H9 (cell line): ENCODE data around the gene GIT1. TPM values are rescaled to one million over a fixed set of nuclear protein-coding genes. Genes with fewer than 3 reads are reported as not detected.
A peak's percentile ranks its signal among the peaks of the same experiment; 100 is the strongest.

Source experiments
- DNase-seq: peaks from one replicate; pipeline ENCODE4 v3.0.0-alpha.2; 2017
- H2AFZ ChIP-seq: one replicate; pipeline ENCODE4 v1.6.1; 2013; ENCODE audit warnings: mild to moderate bottlenecking, low read length, control low read depth, moderate library complexity
- H2AK5ac ChIP-seq: 2 replicates; pipeline ENCODE4 v1.6.1; 2013; ENCODE audit warnings: low read length, control low read depth, mixed read lengths; ENCODE audit not compliant: insufficient read length
- H2BK120ac ChIP-seq: one replicate; pipeline ENCODE4 v1.6.1; 2013; ENCODE audit warnings: low read depth, mild to moderate bottlenecking, low read length, control low read depth, inconsistent platforms; ENCODE audit not compliant: poor library complexity, severe bottlenecking
- H2BK12ac ChIP-seq: 2 replicates; pipeline ENCODE4 v1.6.1; 2013; ENCODE audit warnings: low read length, control low read depth, mixed read lengths, low read depth; ENCODE audit not compliant: insufficient read length
- H2BK15ac ChIP-seq: 2 replicates; pipeline ENCODE4 v1.6.1; 2013; ENCODE audit warnings: low read depth, low read length, control low read depth
- H2BK20ac ChIP-seq: one replicate; pipeline ENCODE4 v1.6.1; 2013; ENCODE audit warnings: low read depth, mild to moderate bottlenecking, low read length, control low read depth, inconsistent platforms; ENCODE audit not compliant: poor library complexity, severe bottlenecking
- H2BK5ac ChIP-seq: 2 replicates; pipeline ENCODE4 v1.6.1; 2013; ENCODE audit warnings: low read length, control low read depth, mixed read lengths; ENCODE audit not compliant: insufficient read length
- H3K14ac ChIP-seq: 2 replicates; pipeline ENCODE4 v1.6.1; 2013; ENCODE audit warnings: low read length, control low read depth; ENCODE audit not compliant: insufficient read depth
- H3K18ac ChIP-seq: 2 replicates; pipeline ENCODE4 v1.6.1; 2013; ENCODE audit warnings: low read depth, mild to moderate bottlenecking, mixed read lengths, low read length, control low read depth; ENCODE audit not compliant: insufficient read length
- H3K23ac ChIP-seq: 2 replicates; pipeline ENCODE4 v1.6.1; 2013; ENCODE audit warnings: low read length, control low read depth, mixed read lengths, low read depth; ENCODE audit not compliant: insufficient read length
- H3K23me2 ChIP-seq: 2 replicates; pipeline ENCODE4 v1.6.1; 2013; ENCODE audit warnings: low read depth, mild to moderate bottlenecking, mixed read lengths, low read length, control low read depth; ENCODE audit not compliant: insufficient read length, poor library complexity, severe bottlenecking
- H3K27ac ChIP-seq: 2 replicates; pipeline ENCODE4 v1.5.1; 2013; ENCODE audit warnings: low read length, control low read depth, mixed read lengths, low read depth; ENCODE audit not compliant: insufficient read length
- H3K27me3 ChIP-seq: 2 replicates; pipeline ENCODE4 v1.6.1; 2013; ENCODE audit warnings: low read length, control low read depth, inconsistent platforms; ENCODE audit not compliant: insufficient read depth
- H3K4ac ChIP-seq: 2 replicates; pipeline ENCODE4 v1.6.1; 2013; ENCODE audit warnings: low read depth, mild to moderate bottlenecking, control low read depth, inconsistent platforms, low read length, moderate library complexity
- H3K4me1 ChIP-seq: 2 replicates; pipeline ENCODE4 v1.6.1; 2013; ENCODE audit warnings: low read length, control low read depth, inconsistent platforms; ENCODE audit not compliant: insufficient read depth
- H3K4me2 ChIP-seq: 2 replicates; pipeline ENCODE4 v1.6.1; 2013; ENCODE audit warnings: low read length, control low read depth, mixed read lengths; ENCODE audit not compliant: insufficient read length, insufficient read depth
- H3K56ac ChIP-seq: 2 replicates; pipeline ENCODE4 v1.6.1; 2013; ENCODE audit warnings: low read depth, mild to moderate bottlenecking, mixed read lengths, low read length, control low read depth; ENCODE audit not compliant: insufficient read length
- H3K79me1 ChIP-seq: 2 replicates; pipeline ENCODE4 v1.6.1; 2013; ENCODE audit warnings: low read depth, mild to moderate bottlenecking, moderate library complexity, low read length, control low read depth, inconsistent platforms; ENCODE audit not compliant: insufficient read depth, poor library complexity, severe bottlenecking
- H3K79me2 ChIP-seq: 2 replicates; pipeline ENCODE4 v1.6.1; 2013; ENCODE audit warnings: low read length, control low read depth, inconsistent platforms; ENCODE audit not compliant: insufficient read depth
- H3K9ac ChIP-seq: 2 replicates; pipeline ENCODE4 v1.6.1; 2013; ENCODE audit warnings: low read length, control low read depth, mixed read lengths; ENCODE audit not compliant: insufficient read length; ENCODE audit errors: extremely low read depth
- H3K9me3 ChIP-seq: one replicate; pipeline ENCODE4 v1.6.1; 2013; ENCODE audit warnings: low read depth, low read length, inconsistent platforms; ENCODE audit not compliant: control insufficient read depth
- H3T11ph ChIP-seq: one replicate; pipeline ENCODE4 v1.6.1; 2013; ENCODE audit warnings: mild to moderate bottlenecking, low read length, control low read depth, inconsistent platforms
- H4K20me1 ChIP-seq: one replicate; pipeline ENCODE4 v1.6.1; 2013; ENCODE audit not compliant: control insufficient read depth, insufficient read length, insufficient read depth
- H4K5ac ChIP-seq: 2 replicates; pipeline ENCODE4 v1.6.1; 2013; ENCODE audit warnings: low read depth, mild to moderate bottlenecking, mixed read lengths, low read length, control low read depth; ENCODE audit not compliant: insufficient read length
- H4K8ac ChIP-seq: replicated peaks from 2 replicates; pipeline ENCODE4 v1.6.1; 2013; ENCODE audit warnings: low read length, control low read depth, mixed read lengths, low read depth; ENCODE audit not compliant: insufficient read length
- H4K91ac ChIP-seq: 2 replicates; pipeline ENCODE4 v1.6.1; 2013; ENCODE audit warnings: low read depth, mild to moderate bottlenecking, moderate library complexity, mixed read lengths, low read length, control low read depth; ENCODE audit not compliant: insufficient read length
- H3K27ac Mint-ChIP-seq, 3 experiments: 2 replicates in 2 of 3; 3 replicates in 1 of 3; pipeline ENCODE4 v1.8.0; 2020 to 2021; ENCODE audit warnings: mixed read lengths in 3 of 3, mild to moderate bottlenecking in 1 of 3, moderate library complexity in 1 of 3
- H3K27me3 Mint-ChIP-seq: 2 replicates; pipeline ENCODE4 v1.8.0; 2021; ENCODE audit warnings: low read depth, mild to moderate bottlenecking, moderate library complexity, mixed read lengths
- H3K36me3 Mint-ChIP-seq, 3 experiments: 2 replicates in 2 of 3; 3 replicates in 1 of 3; pipeline ENCODE4 v1.8.0; 2020 to 2021; ENCODE audit warnings: low read depth in 3 of 3, mixed read lengths in 3 of 3; ENCODE audit not compliant: insufficient read depth in 1 of 3
- H3K4me1 Mint-ChIP-seq, 2 experiments: 2 replicates each; pipeline ENCODE4 v1.8.0; 2020; ENCODE audit warnings: mixed read lengths in 2 of 2
- H3K4me3 Mint-ChIP-seq, 2 experiments: 2 replicates in 1 of 2; 3 replicates in 1 of 2; pipeline ENCODE4 v1.8.0; 2020 to 2021; ENCODE audit warnings: mild to moderate bottlenecking in 2 of 2, mixed read lengths in 2 of 2, moderate library complexity in 1 of 2
- H3K9me3 Mint-ChIP-seq, 2 experiments: 2 replicates in 1 of 2; 3 replicates in 1 of 2; pipeline ENCODE4 v1.8.0; 2020; ENCODE audit warnings: mild to moderate bottlenecking in 2 of 2, mixed read lengths in 2 of 2, moderate library complexity in 1 of 2
- WGBS: extraction: QIAGEN DNeasy Blood & Tissue Kit; methylation state at CpG from one replicate; pipeline ENCODE4 v1.1.7; 2013; ENCODE audit warnings: missing lambda C conversion rate, low lambda C conversion rate, mixed read lengths; ENCODE audit not compliant: insufficient read length; ENCODE audit errors: extremely low coverage; 5-methylcytosine and 5-hydroxymethylcytosine counted together
- total RNA-seq: library from RNA; stranded (reverse); gene quantifications from 2 replicates; pipeline ENCODE4 v1.2.1, GENCODE V29; 2021
- TF ChIP-seq, protein P1 (sequence below): fragments of 200-600 bp; sonication (generic); conservative IDR thresholded peaks from 3 replicates; pipeline ENCODE4 v1.8.0; 2021; ENCODE audit warnings: antibody characterized with exemption, mild to moderate bottlenecking

GIT1 gene
- total RNA-seq, 1 experiment from 2014 or later = 47.4 TPM

DNA sequence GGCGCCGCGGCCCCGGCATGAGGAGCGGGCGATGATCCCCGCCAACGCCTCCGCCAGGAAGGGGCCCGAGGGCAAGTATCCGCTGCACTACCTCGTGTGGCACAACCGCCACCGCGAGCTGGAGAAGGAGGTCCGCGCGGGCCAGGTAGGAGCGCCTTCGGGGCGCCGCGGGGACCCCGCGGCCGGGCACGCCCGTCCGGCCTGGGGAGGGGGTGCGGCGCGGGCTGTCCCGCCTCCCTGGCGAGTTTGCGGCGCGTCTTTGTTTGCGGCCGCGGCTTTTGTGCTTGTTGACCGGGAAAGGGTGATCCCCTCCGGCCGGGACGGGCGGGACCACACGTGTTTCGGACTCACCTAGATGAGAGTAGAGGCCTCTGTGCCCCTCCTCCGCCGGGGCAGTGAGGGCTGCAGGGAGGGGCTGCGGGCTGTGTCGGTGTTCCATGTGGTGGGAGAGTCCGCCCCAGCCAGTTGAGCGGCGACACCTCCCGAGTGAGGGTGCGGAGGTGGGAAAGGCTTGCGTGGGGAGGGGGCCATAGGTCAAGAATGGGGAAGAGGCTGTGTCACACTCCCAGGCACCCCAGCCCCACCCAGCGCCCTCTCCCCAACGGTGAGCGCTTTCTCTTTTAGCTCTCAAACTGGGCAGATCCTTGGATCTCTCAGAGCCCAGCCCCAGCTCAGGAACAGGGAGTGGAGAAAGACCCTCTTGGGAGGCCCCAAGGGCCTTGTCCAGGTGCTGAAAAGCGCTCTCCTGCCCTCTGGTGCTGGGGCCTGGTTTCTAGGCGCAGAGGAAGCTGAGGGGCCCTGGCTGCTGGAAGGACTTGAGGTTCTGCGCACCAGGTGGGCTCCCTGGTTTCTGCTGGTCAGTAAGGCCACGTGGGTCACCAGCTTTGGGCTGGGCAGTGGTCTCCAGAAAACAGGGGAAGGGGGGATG, 4.4 kb upstream of the GIT1 start:
- H2BK5ac ChIP-seq = no peak overlapping the region

More for the DNA sequence above, 4.4 kb upstream of the GIT1 start:
- H2AFZ ChIP-seq = no peak overlapping the region
- H3K9me3 ChIP-seq = no peaks in the 10 kb centered on the region
- no peak overlapping the region for H4K91ac ChIP-seq
- no peak overlapping the region for H3K23ac ChIP-seq
- H2BK120ac ChIP-seq = no peak overlapping the region
- DNase-seq = peak; percentile 88
- no peaks in the 10 kb centered on the region for H3K9me3 Mint-ChIP-seq
- no peak overlapping the region for H4K5ac ChIP-seq
- H4K8ac ChIP-seq = no peak overlapping the region
- peaks cover 5% of the 10 kb centered on the region for H3K27me3 Mint-ChIP-seq
- peaks cover 0 to 1% (median 0%) of the 10 kb centered on the region in 3 experiments; a peak in 1 of 7 replicates for H3K36me3 Mint-ChIP-seq
- H3K4me1 Mint-ChIP-seq = peaks cover 42 to 67% of the 10 kb centered on the region in 2 experiments
- no peak overlapping the region for H3K56ac ChIP-seq
- no peak overlapping the region for H2AK5ac ChIP-seq
- no peaks in the 10 kb centered on the region for H4K20me1 ChIP-seq
- no peaks in the 10 kb centered on the region for H3K79me1 ChIP-seq
- peak overlapping the region; percentile 63 for H3K4me2 ChIP-seq
- no peaks in the 10 kb centered on the region; the same call in 1 of the 2 replicates for H3K79me2 ChIP-seq
- H3K23me2 ChIP-seq = peaks cover 34% of the 10 kb centered on the region
- H3K27me3 ChIP-seq = no peaks in the 10 kb centered on the region
- H3K4me3 Mint-ChIP-seq = peak overlapping the region; percentile 78 to 88
- H2BK20ac ChIP-seq = no peak overlapping the region
- H3T11ph ChIP-seq = no peak overlapping the region
- H3K9ac ChIP-seq = no peak overlapping the region
- no peak overlapping the region for H2BK15ac ChIP-seq
- no CpG with 5 or more reads among the region's 64 CpGs for WGBS
- H3K14ac ChIP-seq = no peak overlapping the region
- H3K27ac ChIP-seq = no peak overlapping the region
- TF ChIP-seq, protein P1, sequence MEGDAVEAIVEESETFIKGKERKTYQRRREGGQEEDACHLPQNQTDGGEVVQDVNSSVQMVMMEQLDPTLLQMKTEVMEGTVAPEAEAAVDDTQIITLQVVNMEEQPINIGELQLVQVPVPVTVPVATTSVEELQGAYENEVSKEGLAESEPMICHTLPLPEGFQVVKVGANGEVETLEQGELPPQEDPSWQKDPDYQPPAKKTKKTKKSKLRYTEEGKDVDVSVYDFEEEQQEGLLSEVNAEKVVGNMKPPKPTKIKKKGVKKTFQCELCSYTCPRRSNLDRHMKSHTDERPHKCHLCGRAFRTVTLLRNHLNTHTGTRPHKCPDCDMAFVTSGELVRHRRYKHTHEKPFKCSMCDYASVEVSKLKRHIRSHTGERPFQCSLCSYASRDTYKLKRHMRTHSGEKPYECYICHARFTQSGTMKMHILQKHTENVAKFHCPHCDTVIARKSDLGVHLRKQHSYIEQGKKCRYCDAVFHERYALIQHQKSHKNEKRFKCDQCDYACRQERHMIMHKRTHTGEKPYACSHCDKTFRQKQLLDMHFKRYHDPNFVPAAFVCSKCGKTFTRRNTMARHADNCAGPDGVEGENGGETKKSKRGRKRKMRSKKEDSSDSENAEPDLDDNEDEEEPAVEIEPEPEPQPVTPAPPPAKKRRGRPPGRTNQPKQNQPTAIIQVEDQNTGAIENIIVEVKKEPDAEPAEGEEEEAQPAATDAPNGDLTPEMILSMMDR = peak; percentile 45
- H2BK12ac ChIP-seq = no peak overlapping the region
- H3K4ac ChIP-seq = no peak overlapping the region
- H3K18ac ChIP-seq = no peak overlapping the region
- H3K27ac Mint-ChIP-seq = no peak overlapping the region
- H3K4me1 ChIP-seq = peaks cover 4% of the 10 kb centered on the region; the same call in 1 of the 2 replicates
